Fibroblast of skin of right quadriceps (primary cell): ENCODE results near the gene FNDC7.
"Not testable (repeated sequence)": the region's sequence is repeated elsewhere in the genome, so short reads cannot be mapped to it uniquely, and the experiment has no call there.

Experiments
- DNase-seq: peaks from one replicate; pipeline ENCODE4 v3.0.0-alpha.2; 2013

Gene FNDC7

DNA sequence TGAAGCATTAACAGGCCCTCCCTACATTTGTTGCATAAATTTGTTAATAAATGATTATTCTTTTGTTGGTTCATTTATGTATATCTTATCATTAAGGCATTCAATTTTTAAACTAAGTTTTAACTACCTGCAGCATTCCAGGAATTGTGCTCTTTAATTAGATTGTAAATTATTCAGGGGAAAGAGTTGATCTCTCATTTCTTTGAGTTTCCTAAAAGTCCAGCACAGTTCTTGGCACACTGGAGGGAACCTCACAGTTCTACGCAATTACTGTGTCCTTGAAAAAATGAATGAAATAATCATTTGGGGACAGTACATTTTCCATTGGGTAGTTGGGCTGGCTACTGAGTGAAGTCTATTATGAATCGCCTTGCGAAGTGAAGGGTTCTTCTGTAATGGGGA is 33.3 kb downstream of the FNDC7 start:
- DNase-seq = no peak

DNA sequence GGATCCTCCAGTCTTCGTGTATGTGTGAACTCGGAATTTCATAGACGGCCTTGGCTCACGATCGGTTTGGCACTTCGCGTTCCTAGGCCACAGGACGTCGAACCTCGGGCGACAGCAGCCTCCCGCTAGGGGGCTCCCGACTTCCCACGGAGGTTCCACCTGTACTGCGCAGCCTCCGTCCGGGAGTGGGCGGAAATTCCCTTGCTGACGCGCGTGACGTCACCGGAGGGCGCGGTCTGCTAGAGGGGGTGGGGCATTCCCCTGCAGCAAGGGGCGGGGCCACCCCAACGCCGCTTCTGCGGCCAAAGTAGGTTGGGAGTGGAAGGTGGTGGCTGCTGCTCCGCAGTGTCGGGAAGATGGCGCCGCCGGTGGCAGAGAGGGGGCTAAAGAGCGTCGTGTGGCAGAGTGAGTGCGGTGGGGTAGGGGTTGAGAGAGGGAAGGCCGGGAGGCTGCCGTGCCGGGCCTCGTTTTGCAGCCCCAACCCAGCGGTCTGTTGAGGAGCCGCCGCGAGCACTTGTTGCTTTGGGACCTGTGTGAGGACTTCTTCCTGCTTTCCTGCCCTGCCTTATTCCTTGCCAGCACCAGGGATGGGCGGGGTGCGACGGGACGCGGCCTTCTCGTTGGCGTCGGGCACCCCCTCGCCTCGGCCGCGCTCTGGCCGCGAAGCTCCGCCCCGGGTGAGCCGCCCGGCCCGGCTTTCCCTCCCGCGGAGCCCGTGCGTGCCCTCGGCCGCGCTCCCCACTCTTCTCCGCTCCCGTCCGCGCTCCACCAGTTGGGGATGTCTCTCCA is 33.9 kb downstream of the FNDC7 start, which contains the start of gene STXBP3:
STXBP3 (plus strand) TSS at position 293 of the 789 bp plus-strand sequence; CDS start at position 357, 64 bp downstream.
- DNase-seq = peak; percentile 97

DNA sequence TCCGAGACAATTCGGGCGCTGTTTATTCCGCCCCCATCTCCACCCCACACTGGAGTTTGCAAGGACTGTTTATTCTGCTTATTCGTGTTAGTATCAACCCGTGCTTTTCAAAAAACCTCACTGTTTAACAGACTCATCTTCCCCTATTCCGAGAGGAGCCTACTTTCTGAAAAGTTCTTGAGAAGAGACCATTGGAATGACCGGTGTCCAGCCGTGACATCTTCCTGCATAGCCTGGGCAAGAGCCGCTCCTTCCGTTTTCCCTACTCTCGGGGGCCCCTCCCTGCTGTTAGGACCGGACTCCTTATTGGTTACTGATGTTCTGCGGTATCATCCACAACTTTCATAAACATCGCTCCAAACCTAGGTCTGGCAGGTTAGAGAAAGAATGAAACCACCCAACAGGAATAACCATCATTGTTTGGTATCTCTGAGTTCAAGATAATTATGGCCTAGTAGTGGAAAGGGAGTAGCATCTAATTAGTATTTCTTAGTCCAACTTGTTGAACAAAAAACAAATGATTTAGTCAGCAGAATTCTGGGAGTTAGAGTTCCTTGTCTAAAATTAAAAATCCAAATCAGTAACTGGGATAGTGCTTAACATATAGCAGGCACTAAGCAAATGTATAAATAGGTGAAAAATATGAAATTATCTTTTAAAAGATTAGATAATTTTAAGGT is 34.6 kb downstream of the FNDC7 start:
- peak; percentile 80 for DNase-seq

DNA sequence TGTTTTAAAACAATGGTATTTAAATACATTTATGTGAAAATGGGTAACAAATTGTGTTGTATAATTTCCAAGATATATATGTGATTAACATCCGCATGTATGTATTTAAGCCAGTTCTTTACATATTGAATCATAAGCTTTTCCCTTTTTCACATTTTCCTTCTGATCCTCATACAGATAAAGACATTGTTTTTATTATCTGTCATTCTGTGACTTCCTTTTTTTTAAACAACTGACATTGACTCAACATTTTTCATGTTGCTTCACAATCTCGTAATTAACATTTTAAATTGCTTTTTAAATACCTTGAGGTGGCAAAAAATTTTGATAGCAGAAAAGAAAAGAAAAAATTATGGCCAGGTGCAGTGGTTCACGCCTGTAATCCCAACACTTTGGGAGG is 35.2 kb downstream of the FNDC7 start:
- DNase-seq = no peak

DNA sequence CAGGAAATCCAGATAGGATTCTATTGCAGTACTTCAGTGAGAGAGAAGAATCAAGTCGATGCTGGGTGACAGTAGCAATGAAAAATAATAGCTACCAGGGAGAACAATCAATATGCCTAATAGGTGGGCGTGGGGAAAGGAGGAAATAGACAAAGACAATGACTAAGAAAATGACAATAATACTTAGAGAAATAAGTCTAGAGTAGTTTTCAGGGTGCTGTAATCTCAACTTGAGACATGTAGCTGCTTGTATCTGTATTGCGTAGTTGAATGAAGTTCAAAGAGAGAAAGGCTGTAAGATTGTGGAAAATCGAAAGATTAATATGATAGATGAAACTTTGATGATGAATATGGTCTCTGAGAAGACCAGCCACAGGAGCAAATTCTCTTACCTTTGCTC is 36.4 kb downstream of the FNDC7 start:
- DNase-seq = no peak

DNA sequence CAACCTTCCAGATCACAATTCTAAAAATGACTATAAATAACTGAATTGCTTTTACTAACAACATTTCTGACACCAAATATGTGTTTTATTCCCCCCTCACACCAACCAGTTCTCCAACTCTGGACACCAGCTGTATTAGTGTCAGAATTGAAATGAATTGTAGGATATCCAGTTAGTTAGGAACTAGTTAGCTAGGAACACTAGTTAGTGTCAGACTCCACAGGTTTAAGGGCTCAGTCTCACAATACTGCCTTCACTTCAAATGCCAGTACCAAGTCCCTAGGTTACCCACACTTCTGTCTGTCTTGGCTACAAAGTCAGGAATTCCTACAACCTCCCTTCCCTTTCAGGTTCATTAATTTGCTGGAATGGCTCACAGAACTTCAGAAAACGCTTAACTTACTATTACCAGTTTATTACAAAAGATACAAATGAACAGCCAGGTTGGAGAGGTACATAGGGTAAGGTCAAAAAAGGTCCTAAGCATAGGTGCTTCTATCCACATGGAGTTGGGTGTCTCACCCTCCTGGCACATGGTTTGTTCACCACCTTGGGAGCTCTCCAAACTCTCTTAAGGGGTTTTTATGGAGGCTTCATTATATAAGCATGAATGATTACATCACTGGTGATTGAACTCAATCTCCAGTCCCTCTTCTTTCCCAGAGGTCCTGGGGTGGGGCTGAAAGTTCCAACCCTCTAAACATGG is 37.9 kb downstream of the FNDC7 start:
- no peak for DNase-seq

DNA sequence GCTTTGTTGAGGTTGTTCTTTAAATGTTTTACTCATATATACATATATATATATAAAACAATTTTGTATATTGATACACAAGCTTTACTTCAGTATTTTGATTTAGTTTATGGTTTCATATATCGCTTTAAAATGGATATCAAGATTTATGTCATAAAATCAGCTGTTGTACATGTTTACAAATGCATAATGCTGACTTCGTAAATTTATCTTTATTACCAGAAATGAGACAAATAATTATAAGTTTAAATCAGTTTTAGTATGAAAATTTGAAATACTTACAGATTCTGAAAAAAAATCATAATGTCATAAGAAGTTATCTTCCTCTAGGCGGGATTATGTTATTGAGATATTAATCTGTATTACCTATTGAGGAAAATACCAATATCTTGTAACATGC is 40.7 kb downstream of the FNDC7 start:
- no peak for DNase-seq

DNA sequence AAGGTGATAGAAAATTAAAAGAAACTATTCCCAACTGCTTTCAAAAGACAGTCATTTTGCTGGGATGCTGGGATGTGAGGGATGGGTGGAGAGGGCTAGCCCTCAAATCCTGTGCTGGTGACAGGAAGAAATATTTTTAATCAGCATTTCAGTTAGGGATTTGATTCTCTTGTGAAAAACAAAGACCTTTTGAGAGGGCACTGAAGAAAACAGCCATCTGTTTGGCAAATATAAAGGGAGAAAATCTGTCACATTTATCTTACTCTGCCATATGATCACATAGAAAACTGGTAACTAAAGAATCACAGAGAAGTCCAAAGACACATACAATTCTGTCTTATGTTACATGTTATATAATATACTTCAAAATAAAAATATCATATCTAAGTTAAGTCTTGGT is 46.1 kb downstream of the FNDC7 start:
- no peak for DNase-seq

DNA sequence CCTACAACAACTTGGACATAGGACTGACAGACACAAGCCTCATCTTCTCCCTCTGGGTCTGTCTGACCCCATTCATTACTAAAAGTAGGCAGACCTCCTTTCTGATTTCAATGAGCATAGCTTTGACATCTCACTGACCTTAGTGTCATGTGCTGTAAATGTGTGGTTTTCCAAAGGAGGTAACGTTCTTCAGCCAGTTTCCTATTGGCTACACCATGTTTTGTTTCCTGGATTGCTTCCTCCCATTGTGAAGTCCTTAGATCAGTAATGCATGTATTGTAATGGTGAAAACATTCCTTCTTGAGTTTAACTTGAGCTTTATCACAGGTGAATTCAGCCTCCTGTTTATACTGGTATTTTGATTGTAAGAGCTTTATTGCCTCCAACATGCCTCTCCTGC is 54.4 kb downstream of the FNDC7 start:
- no peak for DNase-seq

DNA sequence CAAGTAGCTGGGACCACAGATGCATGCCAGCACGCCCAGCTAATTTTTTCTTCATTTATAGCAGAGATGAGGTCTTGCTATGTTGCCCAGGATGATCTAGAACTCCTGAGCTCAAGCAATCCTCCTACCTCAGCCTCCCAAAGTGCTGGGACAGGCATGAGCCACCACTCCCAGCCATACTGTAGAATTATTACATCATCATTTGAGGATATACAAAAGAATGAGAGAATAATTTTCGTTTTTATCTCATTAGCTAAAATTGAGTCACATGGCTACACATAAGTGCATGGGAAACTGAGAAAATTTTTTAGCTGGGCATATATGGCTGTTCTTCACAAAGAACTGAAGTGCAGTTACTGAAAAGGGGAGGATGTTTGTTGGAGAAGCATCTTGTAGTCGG is 55.0 kb downstream of the FNDC7 start:
- no peak for DNase-seq

DNA sequence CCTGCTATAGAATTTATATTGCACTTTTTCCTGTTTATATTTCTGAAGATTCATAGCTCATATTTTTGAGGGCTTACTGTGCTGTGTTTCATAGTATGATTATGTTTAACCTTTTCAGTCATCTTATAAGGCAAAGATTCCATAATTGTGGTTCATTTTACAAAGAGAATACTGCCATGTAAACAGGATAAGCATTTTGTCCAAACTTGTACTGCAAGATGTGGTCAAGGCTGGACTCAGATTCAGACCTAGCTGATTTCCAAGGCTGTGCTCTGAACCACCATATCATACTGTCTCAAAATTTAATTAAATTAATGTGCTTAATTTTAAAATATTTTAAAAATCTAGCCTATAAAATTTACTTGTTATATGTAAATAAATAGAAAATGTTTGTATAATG is 65.1 kb downstream of the FNDC7 start:
- DNase-seq = no peak

DNA sequence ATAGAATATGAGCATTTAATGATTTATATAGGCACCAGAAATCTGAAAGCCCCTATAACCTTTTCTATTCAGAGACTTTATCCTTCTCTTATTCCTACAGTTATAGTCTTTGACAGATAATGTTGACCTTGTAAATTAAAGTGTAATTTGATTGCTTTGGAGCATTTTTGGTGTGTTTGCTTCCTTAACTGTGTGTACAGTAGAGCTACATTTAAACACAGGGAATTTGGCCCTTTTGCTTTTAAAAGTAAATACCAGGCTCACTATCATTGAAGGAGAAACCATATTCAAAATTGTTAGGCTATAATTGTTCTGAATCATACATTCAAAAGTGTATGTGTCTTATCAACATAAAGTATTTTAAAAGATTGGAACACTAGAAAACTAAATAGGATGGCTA is 66.7 kb downstream of the FNDC7 start:
- DNase-seq = no peak

DNA sequence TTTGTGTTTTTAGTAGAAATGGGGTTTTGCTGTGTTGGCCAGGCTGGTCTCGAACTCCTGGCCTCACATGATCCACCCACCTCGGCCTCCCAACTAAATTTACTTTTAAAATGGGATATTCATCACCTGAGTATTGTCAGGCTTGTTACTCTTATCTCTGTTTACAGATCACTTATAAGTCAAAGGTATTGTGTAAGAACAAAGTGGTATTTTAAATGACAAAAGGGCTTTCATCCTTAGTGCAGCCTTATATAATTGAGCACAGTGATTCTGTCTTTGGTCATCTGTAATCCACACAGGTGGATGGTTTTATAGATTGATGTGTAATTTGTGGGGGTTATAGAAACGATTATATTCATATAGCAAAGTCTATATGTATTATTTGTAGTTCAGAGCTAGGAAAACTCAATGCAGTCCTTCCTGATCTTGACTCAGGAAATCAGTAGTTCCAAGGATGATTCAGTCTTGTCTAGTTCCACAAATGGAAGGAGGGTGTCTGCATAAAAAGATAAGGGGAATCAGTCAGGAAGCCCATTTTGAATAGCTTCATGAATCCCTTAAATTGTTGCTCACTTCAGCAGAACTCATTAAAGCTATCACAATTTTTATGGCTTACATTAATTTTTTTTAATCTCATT is 68.3 kb downstream of the FNDC7 start:
- DNase-seq = no peak

DNA sequence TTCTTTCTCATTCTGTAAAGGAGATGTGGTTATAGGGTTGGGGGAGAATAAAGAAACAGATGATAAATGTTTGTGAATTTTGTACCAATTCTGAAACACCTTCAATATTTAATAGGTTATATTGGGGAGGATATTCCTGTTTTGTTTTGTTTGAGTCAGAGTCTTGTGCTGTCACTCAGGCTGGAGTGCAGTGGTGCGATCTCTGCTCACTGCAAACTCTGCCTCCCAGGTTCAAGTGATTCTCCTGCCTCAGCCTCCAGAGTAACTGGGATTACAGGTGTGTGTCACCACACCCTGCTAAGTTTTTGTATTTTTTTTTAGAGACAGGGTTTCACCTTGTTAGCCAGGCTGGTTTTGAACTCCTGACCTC is 68.9 kb downstream of the FNDC7 start:
- not testable (repeated sequence) for DNase-seq

DNA sequence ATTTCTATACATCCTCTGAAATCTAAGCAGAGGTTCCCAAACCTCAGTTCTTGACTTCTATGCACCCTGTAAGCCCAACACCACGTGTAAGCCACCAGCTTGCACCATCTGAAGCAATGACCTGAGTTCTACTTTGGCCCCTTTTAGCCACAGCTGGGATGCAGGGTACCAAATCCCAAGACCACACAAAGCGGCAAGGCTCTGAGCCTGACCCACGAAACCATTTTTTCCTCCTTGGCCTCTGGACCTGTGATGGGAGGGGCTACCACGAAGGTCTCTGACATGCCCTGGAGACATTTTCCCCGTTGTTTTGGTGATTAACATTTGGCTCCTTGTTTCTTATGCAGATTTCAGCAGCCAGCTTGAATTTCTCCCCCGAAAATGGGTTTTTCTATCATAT is 72.6 kb downstream of the FNDC7 start:
- DNase-seq = no peak

DNA sequence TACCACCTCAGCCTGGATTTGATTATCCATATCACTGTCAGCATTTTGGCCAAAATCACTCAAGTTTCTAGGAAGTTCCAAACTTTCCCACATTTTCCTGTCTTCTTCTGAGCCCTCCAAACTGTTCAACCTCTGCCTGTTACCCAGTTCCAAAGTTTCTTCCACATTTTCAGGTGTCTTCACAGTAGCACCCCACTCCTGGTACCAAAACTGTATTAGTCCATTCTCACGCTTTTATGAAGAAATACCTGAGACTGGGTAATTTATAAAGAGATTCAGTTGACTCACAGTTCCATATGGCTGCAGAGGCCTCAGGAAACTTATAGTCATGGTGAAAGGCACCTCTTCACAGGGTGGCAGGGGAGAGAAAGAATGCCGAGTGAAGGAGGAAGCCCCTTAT is 73.2 kb downstream of the FNDC7 start:
- no peak for DNase-seq

DNA sequence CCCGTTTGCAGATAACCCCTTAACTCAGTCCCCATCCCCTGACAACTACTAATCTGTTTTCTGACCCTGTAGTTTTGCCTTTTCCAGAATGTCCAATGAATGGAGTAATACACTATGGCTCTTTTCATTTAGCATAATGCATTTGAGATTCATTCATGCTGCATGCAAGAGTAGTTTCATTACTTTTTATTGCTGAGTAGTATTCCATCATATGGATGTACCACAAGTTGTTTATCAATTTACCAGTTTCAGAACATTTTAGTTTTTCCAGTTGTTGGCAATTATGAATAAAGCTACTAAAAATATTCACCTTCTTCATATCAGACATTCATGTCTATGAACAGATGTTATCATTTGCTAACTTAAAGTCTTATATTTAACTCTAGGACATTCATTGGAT is 79.1 kb downstream of the FNDC7 start:
- DNase-seq = no peak
